T-helper 2 cell (primary cell): ENCODE results near the gene CLDN20.

Source experiments
- DNase-seq, 5 experiments: peaks; one replicate each; pipeline versions ENCODE4 v3.0.0 to v3.0.0-alpha.2; 2012 to 2022

Gene CLDN20

GRCh38 chr6:155313602-155314091 lies 49.8 kb downstream of the CLDN20 start:
- peak in 2 of 5 experiments; percentile 4 to 60 for DNase-seq

- DNase-seq = peak; percentile 88 to 99 (median 97)
These were observed 50.4 kb downstream of the CLDN20 start, which contains the start of gene TFB1M for GRCh38 chr6:155314092-155314772. Gene TFB1M (minus strand): TSS chr6:155314484. CDS start chr6:155314428, 56 bp downstream.

- DNase-seq = peak in 3 of 5 experiments; percentile 21 to 94 (median 37)
These were observed 51.1 kb downstream of the CLDN20 start for GRCh38 chr6:155314773-155315515.

GRCh38 chr6:155315516-155315871 lies 51.7 kb downstream of the CLDN20 start:
- DNase-seq = no peak

- no peak for DNase-seq
These were observed 52.6 kb downstream of the CLDN20 start for GRCh38 chr6:155316419-155316818.

GRCh38 chr6:155317186-155317585 lies 53.4 kb downstream of the CLDN20 start:
- no peak for DNase-seq

GRCh38 chr6:155319902-155320301 lies 56.1 kb downstream of the CLDN20 start:
- no peak for DNase-seq

- DNase-seq = no peak
These were observed 60.4 kb downstream of the CLDN20 start for GRCh38 chr6:155324172-155324571.

GRCh38 chr6:155324993-155325392 lies 61.2 kb downstream of the CLDN20 start:
- DNase-seq = no peak

- DNase-seq = no peak
These were observed 62.1 kb downstream of the CLDN20 start for GRCh38 chr6:155325700-155326516.
